Glomerular endothelial cell (primary cell): ENCODE data around the gene ACOX3. TPM values are rescaled to one million over a fixed set of nuclear protein-coding genes. Genes with fewer than 3 reads are reported as not detected.
"Not testable (repeated sequence)": the region's sequence is repeated elsewhere in the genome, so short reads cannot be mapped to it uniquely, and the experiment has no call there.

Experiments used
- DNase-seq: peaks from one replicate; pipeline ENCODE4 v3.0.0-alpha.2; 2011; ENCODE audit warnings: low read depth, low spot score; ENCODE audit errors: extremely low read depth
- total RNA-seq: library from RNA; depleted of rRNA; stranded (reverse); fragments of >200 nt; gene quantifications from 2 replicates; pipeline ENCODE4 v1.2.3, GENCODE V29; 2015

The ACOX3 gene
- total RNA-seq, 1 donor from 2014 or later = 31.5 TPM

DNA sequence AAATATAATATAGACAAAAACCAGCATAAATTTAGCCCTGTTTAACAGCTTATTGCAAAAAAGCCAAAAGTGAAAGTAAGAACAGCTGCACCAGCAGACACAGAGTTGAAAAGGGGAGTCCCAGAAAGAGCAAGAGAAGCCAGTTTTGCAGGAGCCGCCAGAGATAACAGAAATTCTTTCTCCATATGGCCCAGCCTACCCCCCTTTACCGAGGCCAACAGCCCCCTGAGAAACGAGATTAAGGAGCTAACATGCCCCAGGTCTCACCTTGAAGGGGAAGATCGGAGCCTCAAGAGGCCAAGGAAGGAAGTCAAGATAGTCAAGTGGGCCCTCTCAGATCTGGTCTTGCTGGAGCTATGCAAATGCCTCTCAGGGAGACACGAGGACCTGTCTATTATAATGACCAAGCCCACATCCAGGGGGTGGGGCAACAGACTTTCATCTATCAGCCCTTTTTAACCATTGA, 4.8 kb downstream of the ACOX3 start:
- no peak for DNase-seq

DNA sequence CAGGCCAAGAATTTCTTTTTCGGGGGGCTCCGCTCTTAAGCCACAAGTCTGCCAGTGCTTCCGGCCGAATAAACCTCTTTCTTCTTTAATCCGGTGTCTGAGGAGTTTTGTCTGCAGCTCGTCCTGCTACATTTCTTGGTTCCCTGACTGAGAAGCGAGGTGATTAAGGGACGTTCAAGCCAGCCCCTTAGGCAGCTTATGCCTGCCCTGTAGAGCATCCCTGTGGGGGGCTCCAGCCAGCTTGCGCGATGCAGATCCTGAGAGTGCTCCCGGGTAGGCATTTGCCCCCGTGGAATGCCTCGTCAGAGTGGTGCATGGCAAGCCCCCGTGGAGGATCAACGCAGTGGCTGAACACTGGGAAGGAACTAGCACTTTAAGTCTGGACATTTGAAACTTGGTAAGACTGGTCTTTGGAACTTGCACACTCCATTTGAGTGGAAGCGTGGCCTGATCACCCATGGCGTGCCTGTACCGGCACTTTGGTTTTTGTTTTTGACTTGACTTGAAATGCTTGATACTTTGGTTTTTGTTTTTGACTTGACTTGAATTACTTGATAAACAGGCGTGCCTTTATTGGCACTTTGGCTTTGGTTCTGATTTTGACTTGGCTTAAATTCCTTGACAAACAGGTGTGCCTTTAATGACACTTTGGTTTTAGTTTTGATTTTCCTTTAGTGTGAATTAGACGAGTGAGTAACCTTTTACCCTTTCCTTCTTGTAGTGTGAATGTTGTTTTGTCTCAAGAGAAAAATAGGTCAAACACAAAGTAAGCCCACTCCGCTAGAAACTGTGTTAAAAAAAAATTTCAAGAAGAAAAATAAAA, 6.1 kb downstream of the ACOX3 start:
- DNase-seq = no peak

DNA sequence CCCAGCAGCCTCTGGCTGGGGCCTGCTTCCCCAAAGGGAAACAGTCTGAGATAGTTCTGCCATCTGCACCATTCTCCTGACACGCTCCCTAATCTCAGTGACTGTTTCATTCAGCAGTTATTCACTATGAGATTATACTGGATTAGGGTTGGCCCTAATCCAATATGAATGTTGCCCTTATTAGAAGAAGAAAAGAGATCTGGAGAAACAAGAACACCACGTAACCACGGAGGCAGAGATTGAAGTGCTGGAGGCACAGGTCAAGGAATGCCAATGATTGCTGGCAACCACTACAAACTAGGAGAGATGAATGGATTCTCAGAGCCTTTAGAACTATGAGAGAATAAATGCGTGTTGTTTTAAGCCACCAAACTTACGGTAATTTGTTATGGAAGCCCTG, 7.4 kb downstream of the ACOX3 start:
- DNase-seq = no peak

DNA sequence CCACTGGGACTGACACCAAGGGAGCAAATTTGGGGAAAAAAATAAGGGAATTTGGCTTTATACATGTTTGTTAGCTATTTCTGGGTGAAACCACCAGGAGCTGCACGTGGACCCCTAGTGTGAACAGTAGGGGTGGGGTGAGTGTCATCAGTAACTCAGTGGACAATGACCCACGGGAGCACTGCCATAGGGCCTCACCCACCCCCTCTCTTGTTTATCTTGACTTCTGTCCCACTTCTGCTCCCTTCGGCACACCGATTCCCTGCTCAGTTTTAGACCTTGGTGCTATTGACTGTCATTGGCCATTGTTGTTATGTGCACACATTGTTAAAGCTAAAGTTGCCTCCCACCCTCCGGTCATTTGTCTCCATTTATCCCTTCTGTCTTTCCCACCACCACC, 9.0 kb downstream of the ACOX3 start:
- DNase-seq = no peak

DNA sequence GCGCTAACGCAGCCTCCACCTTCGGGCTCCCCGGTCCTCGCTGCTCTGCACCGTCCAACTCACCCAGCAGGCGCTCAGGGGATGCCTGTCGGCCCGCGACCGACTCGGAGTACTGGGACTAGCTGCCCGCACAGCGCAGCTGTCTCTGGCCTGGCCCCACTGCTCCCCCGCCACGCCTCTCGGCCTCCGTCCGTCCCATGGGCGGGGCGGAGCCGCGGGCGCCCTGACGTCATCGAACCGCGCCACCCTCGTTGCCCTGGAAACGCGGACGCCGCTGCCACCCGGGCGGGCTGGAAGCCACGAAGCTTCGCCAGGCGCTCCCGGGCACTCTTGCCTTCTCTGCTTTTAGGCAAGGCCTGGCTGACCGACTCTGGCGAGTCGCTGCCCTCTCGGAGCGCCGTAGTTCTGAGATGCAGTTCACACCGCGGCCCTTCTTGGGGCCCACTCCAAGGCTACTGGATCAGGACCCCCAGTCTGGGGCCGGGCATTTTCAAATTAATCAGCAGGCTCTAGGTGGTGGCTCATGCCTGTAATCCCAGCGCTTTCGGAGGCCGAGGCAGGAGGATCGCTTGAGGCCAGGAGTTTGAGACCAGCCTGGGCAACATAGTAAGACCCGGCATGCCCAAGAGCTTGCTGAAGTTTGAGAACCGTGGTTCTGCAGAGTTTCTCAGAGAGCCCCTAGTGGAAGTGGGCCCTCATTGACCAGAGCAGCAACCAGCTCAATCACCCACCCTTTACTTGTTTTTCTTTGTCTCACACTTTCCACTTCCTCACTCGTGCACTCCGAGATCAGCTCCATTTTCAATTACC, 12.0 kb downstream of the ACOX3 start:
- no peak for DNase-seq

DNA sequence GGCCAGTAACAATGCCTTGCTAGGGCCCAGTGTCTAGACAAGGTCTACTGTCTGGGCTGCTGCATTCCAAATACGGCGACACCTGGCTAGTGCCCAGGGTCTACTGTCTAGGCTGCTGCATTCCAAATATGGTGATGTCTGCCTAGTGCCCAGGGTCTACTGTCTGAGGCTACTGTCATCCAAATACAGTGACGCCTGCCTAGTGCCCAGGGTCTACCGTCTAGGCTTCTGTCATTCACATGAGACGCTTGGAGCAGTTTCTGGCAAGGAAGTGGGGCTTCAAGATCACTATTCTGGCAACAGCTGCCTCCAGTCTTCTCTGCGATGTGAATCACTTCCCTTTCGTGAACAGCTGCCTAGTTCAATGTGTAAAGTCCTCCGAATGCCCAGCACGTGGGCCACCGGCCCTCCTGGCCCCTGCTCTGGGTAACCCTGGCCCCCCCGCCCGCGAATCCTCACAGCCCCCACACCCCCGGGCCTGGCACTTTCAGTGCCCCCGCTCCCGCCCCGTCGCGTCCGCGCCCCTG, 12.7 kb downstream of the ACOX3 start:
- no peak for DNase-seq

DNA sequence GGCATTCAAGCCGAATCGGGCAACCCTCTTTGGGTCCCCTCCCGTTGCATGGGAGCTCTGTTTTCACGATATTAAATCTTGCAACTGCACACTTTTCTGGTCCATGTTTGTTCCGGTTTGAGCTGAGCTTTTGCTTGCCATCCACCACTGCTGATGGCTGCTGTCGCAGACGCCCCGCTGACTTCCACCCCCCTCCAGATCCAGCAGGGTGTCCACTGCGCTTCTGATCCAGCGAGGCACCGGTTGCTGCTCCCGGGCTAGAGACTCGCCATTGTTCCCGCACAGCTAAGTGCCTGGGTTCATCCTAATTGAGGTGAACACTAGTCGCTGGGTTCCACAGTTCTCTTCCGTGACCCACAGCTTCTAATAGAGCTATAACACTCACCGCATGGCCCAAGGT, 13.3 kb downstream of the ACOX3 start:
- no peak for DNase-seq

DNA sequence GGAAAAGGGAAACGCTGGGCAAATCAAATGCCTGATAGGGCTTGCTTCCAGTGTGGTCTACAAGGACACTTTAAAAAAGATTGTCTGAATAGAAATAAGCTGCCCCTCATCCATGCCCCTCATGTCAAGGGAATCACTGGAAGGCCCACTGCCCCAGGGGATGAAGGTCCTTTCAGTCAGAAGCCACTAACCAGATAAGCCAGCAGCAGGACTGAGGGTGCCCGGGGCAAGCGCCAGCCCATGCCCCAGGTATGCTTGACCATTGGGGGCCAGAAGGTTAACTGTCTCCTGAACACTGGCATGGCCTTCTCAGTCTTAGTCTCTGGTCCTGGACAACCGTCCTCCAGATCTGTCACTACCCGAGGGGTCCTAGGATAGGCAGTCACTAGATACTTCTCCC, 17.7 kb downstream of the ACOX3 start:
- DNase-seq = no peak

DNA sequence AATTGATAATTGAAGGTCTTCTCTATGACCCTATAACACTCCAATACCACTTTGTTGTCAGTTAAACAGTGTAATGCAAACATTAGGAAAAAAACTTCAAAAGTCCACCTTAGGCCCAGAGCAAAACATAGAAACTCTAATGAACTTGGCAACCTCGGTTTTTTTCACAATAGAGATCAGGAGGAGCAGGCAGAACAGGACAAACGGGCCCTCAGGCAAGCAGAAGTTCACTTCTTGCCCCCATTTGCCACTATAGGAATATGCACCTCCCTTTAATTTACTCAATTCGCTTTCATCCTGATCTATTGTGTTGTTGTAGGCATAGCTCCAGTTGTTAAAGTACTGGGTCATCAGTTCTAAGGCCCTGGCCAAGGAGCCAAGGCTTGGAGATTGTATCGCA, 18.2 kb downstream of the ACOX3 start:
- DNase-seq = no peak

DNA sequence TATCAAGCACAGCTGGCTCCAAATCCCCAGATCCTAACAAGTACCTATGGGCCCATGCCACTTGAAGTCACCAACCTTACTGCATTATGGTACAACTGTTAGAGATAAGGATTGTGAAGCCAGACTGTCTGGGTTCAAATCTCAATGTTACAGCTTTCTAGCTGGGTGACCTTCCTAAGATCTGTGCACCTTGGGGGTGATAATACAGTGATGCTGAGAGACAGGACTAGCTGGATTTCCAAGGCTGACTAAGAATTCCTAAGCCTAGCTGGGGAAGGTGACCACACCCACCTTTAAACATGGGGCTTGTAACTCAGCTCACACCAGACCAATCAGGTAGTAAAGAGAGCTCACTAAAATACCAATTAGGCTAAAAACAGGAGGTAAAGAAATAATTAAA, 20.4 kb downstream of the ACOX3 start:
- DNase-seq = not testable (repeated sequence)

DNA sequence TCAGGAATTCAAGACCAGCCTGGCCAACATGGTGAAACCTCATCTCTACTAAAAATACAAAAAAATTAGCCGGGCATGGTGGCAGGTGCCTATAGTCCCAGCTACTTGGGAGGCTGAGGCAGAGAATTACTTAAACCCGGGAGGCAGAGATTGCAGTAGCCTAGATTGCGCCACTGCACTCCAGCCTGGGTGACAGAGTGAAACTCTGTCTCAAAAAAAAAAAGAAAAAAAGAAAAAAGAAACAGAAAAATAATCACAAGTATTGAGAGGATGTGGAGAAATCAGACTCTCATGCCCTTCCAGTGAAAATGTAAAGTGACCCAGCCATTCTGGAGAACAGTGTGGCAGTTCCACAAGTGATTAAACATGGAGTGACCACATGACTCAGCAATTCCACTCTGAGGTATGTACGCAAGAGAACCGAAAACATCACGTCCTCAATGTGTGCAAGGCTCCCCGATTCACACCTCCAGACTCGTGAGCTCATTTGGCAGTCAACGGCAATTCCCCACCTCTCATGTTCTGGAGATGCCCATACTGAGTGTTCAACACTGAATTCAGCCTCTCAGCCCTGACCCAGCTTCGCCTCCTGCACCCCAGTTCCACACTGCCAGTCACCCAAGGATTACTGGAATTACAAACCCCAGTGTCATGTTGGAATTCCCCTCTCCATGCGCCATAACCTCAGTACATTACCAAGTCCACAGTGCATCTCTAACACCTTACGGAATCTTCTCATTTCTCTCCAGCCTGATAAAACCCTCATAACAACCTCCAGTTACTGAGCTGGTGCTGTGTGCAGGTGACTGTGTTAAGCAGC, 21.1 kb downstream of the ACOX3 start:
- no peak for DNase-seq

DNA sequence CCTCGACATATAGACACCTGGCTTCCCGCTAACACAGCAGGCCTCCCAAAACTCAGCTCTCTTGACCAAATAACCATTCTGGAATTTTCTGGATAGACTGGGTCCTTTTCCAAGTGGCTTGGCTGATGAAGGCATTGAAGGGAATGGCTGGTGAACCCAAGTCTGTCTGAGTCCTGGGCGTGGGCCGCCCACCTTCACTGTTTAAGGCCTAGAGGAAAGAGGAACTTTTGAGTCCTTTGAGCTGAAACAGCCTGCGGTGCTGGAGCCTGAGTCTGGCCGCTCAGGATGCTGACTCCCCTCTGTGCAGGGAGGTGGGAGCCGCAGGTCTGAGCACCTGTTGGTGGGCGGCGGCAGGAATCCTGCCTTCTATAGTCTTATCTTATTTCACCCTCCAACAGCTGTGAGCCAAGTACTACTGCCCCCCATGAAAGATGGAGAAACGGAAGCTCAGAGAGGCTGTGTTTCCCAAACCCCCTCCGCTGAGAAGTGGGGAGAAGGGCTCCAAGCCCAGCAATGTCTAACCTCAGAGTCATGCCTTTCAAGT, 23.4 kb downstream of the ACOX3 start:
- no peak for DNase-seq

DNA sequence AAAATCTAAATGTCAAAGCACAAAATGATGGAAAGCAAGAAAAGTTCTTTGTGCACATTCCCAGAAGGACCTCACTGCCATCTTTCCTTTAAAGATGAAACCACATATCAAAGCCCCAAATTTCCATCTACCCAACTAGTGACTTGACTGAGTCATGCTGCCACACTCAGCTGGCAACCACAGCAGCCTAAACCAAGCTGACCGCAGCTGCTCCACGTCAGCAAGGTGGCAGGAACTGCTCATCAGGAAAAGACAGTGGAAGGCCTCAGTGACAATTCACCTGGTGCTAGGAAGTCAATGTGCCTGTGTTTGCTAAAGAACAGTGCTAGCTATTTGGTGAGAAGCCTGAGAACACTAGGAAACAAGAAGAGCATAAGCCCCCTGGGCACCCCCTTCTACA, 26.1 kb downstream of the ACOX3 start:
- DNase-seq = no peak

DNA sequence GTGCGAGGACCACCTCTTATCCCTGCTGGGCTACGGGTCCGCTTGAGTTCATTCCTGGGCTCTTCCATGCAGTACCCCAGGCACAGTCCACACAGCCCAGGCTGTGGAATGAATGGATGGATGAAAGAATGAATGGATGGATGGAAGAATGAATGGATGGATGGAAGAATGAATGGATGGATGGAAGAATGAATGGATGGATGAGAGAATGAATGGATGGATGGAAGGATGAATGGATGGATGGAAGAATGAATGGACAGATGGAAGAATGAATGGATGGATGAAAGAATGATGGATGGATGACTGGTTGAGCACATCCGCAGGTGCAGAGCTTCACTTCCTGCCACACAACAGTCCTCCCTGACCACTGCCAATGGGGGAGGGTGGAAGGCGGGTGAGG, 28.2 kb downstream of the ACOX3 start:
- DNase-seq = no peak

DNA sequence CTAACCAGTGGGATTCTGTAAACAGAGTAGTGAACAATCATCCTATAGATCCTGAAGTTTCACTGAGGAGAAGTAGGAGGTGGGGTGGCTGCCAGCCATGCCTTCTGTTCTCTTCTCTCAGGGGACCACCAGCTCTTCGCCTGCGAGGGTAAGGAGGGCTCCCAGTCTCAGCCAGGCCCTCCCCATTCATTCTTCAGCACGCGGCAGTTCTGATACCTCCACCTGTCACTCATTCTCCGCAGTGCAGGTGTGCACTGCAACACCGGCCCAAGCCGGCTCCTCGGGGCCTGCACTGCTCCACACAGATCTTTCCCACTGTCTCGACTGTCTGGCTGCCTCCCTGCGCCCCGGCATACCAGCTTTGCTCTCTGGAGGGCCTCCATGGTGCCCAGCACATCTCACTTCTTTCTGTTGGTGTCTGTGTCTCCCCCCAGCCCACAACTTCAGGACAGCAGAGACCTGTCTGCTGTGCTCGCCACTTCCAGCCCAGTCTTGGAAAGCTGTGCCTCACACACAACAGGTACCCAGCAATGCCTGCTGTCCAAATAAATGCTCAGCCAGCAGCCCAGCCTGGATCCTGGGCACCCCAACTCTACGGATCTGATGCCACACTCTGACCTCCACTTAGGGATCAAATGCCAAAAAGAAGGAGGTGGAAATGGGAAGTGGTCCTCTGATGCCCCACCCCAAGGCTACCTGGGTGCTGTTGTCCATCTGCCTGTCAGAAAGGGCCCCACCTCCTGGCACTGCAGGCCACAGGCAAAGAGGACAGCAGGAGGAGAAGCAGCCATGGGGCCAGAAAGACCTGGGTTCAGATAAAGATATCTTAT, 29.0 kb downstream of the ACOX3 start:
- DNase-seq = no peak

DNA sequence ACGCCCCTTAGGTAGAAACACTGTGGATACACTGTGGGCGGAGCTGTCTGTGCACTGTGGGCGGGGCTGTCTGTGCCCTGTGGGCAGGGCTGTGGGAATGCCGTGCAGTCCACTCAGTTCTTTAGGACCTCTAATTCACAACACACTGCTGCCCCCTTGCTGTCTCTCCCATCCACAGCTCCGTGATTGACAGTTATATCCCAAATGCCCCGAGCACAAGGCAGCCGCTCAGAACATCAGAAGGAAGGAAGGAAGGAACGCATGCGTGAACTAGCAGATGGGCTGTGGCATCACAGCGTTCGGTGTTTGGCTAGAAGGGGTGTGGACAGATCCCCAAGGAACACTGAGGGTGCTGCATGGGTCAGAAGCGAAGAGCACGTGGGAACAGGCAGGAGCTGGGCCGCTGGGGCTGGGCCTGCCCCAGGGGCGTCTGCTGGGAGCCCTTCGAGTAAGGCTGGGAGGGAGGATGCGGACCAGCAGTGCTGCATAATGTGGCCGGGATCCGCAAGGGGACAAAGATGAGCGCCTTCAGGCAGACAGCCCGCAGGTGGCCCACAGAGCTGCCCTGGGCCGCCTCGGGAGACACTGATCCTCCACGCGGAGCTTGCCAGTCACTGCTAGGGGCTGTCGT, 29.8 kb downstream of the ACOX3 start:
- DNase-seq = no peak

DNA sequence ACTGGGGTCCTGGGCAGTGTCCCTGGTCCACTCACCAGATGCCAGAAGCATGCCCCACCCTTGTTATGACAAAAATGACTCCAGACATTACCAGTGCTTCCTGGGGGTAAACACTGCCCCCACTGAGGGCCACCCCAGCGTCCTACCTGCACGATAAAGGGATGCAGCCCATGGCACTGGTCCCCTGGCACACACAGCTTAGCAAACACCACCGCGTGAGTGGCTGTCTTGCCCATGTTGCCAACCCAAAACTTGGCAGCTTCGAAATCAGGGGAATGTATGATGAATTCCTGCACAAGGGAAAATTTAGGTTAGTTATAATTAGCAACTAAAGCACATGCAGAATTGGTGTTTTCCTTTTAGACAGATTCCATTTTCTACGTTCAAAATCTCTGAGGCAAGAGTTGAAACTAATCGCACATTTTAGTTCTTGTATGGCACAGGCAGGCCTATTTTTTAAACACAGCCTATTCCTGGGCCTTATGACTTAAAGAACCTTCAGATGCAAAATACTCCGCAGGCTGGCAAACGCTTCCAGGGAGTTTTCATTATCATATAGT, 30.4 kb downstream of the ACOX3 start:
- DNase-seq = no peak

DNA sequence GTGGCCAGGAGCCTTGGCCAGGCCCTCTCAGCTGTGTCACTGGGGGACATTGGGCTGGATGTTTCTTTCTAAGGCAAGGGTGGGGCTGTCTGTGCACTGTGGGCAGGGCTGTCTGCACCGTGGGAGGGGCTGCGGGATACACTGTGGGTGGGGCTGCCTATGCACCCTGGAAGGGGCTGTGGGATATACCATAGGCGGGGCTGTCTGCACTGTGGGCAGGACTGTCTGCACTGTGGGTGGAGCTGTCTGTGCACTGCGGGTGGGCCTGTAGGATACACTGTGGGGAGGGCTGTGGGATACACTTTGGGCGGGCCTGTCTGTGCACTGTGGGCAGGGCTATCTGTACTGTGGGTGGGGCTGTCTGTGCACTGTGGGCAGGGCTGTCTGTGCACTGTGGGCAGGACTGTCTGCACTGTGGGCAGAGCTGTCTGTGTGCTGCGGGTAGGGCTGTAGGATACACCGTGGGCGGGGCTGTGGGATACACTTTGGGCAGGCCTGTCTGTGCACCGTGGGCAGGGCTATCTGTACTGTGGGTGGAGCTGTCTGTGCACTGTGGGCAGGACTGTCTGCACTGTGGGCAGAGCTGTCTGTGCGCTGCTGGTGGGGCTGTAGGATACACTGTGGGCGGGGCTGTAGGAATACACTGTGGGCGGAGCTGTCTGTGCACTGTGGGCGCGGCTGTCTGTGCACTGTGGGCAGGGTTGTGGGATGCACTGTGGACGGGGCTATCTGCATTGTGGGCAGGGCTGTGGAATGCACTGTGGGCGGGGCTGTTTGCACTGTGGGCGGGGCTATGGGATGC, 31.1 kb downstream of the ACOX3 start:
- DNase-seq = no peak
